HL-60 (cell line): ENCODE measurements around the gene ADAMTS8.

Source experiments
- DNase-seq, 2 experiments: peaks; one replicate each; pipeline ENCODE4 v3.0.0-alpha.2; 2010 to 2020; ENCODE audit warnings: low read depth in 1 of 2, low spot score in 1 of 2
- H3K27ac ChIP-seq: fragments of 250-450 bp; sonication (Bioruptor Pico); replicated peaks from 2 replicates; pipeline ENCODE4 v1.5.1; 2020; ENCODE audit warnings: mild to moderate bottlenecking, moderate library complexity
- H3K27me3 ChIP-seq: fragments of 250-450 bp; sonication (Bioruptor Pico); 2 replicates; pipeline ENCODE4 v1.5.1; 2021; ENCODE audit warnings: mild to moderate bottlenecking, moderate library complexity; ENCODE audit not compliant: insufficient read depth, poor library complexity, severe bottlenecking
- H3K4me3 ChIP-seq: replicated peaks from 2 replicates; pipeline ENCODE4 v1.5.1; 2011; ENCODE audit warnings: mild to moderate bottlenecking, control low read depth, low read length; ENCODE audit not compliant: insufficient read depth
- GABPA ChIP-seq: IDR thresholded peaks from 2 replicates; pipeline ENCODE4 v1.6.1; 2012; ENCODE audit warnings: low read depth
- POLR2AphosphoS5 ChIP-seq: IDR thresholded peaks from 2 replicates; pipeline ENCODE4 v1.6.1; 2012; ENCODE audit warnings: low read depth
- SPI1 ChIP-seq: IDR thresholded peaks from 2 replicates; pipeline ENCODE4 v1.6.1; 2012; ENCODE audit warnings: low read depth, mild to moderate bottlenecking, borderline replicate concordance
- TF ChIP-seq, protein P1 (sequence below): IDR thresholded peaks from one replicate; pipeline ENCODE4 v1.5.1; 2011; ENCODE audit warnings: low read length, control low read depth, inconsistent platforms; ENCODE audit not compliant: insufficient read depth
- TF ChIP-seq, protein P2 (sequence below): IDR thresholded peaks from 2 replicates; pipeline ENCODE4 v1.6.1; 2012; ENCODE audit warnings: low read depth; ENCODE audit not compliant: insufficient replicate concordance

ADAMTS8 gene

DNA sequence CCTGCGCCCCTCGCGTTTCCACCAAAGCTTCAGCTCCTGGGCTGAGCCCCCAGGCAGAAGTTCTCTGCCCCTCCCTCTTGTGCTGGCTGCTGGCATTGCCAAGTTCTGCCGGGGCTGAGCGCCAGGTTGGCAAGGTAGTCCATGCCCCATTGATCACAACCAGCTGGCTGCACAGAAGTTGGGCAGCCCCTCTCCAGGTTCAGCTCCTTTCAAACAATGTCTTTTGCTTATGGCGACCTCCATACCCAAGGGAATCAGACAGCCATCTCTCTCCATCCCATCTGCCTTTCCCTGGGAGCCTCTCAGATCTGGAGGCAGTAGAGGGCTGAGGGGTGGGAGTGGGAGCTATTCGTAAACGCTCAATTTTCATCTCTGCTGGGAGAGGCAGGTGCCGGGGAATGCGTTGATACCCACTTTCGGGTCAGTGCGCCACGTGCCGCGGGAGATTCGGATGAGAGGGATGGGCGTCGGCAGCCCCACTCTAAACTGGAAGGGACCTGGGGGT is 1.5 kb downstream of the ADAMTS8 start:
- TF ChIP-seq, protein P1, sequence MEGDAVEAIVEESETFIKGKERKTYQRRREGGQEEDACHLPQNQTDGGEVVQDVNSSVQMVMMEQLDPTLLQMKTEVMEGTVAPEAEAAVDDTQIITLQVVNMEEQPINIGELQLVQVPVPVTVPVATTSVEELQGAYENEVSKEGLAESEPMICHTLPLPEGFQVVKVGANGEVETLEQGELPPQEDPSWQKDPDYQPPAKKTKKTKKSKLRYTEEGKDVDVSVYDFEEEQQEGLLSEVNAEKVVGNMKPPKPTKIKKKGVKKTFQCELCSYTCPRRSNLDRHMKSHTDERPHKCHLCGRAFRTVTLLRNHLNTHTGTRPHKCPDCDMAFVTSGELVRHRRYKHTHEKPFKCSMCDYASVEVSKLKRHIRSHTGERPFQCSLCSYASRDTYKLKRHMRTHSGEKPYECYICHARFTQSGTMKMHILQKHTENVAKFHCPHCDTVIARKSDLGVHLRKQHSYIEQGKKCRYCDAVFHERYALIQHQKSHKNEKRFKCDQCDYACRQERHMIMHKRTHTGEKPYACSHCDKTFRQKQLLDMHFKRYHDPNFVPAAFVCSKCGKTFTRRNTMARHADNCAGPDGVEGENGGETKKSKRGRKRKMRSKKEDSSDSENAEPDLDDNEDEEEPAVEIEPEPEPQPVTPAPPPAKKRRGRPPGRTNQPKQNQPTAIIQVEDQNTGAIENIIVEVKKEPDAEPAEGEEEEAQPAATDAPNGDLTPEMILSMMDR = no peak
- TF ChIP-seq POLR2AphosphoS5 (no peak), SPI1 (no peak)
- TF ChIP-seq, protein P2, sequence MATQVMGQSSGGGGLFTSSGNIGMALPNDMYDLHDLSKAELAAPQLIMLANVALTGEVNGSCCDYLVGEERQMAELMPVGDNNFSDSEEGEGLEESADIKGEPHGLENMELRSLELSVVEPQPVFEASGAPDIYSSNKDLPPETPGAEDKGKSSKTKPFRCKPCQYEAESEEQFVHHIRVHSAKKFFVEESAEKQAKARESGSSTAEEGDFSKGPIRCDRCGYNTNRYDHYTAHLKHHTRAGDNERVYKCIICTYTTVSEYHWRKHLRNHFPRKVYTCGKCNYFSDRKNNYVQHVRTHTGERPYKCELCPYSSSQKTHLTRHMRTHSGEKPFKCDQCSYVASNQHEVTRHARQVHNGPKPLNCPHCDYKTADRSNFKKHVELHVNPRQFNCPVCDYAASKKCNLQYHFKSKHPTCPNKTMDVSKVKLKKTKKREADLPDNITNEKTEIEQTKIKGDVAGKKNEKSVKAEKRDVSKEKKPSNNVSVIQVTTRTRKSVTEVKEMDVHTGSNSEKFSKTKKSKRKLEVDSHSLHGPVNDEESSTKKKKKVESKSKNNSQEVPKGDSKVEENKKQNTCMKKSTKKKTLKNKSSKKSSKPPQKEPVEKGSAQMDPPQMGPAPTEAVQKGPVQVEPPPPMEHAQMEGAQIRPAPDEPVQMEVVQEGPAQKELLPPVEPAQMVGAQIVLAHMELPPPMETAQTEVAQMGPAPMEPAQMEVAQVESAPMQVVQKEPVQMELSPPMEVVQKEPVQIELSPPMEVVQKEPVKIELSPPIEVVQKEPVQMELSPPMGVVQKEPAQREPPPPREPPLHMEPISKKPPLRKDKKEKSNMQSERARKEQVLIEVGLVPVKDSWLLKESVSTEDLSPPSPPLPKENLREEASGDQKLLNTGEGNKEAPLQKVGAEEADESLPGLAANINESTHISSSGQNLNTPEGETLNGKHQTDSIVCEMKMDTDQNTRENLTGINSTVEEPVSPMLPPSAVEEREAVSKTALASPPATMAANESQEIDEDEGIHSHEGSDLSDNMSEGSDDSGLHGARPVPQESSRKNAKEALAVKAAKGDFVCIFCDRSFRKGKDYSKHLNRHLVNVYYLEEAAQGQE = no peak
- Histone ChIP-seq H3K4me3 (no peak overlapping the region), H3K27me3 (peaks cover 45% of the 10 kb centered on the region), H3K27ac (no peak overlapping the region)
- no peak for DNase-seq

- H3K27ac ChIP-seq = no peak overlapping the region
- DNase-seq = no peak
- peaks cover 45% of the 10 kb centered on the region for H3K27me3 ChIP-seq
- TF ChIP-seq SPI1 (no peak), GABPA (no peak), POLR2AphosphoS5 (no peak)
- TF ChIP-seq, protein P2 = no peak
- TF ChIP-seq, protein P1 = no peak
- no peak overlapping the region for H3K4me3 ChIP-seq
Measured at GRCh38 chr11:130426223-130426836, 2.1 kb downstream of the ADAMTS8 start.

GRCh38 chr11:130425156-130425555 is 3.3 kb downstream of the ADAMTS8 start:
- TF ChIP-seq, protein P2 = no peak
- TF ChIP-seq, protein P1 = no peak
- TF ChIP-seq POLR2AphosphoS5 (no peak), GABPA (no peak), SPI1 (no peak)
- DNase-seq = no peak
- Histone ChIP-seq H3K27me3 (peaks cover 42% of the 10 kb centered on the region), H3K27ac (no peak overlapping the region), H3K4me3 (no peak overlapping the region)
